GM23338 (cell line): ENCODE measurements around the gene LMX1B.

Experiments
- CREB1 ChIP-seq: fragments of 250-450 bp; sonication (Bioruptor Pico); IDR thresholded peaks from 2 replicates; pipeline ENCODE4 v1.5.0; 2020; ENCODE audit warnings: low read depth, mild to moderate bottlenecking, moderate library complexity
- EZH2 ChIP-seq: fragments of 200-600 bp; sonication (generic); IDR thresholded peaks from one replicate; pipeline ENCODE4 v1.8.0; 2017; ENCODE audit warnings: antibody characterized with exemption, mild to moderate bottlenecking, low read depth; ENCODE audit not compliant: unreplicated experiment
- EZH2phosphoT487 ChIP-seq: fragments of 200-600 bp; sonication (generic); IDR thresholded peaks from one replicate; pipeline ENCODE4 v1.8.1; 2018; ENCODE audit warnings: antibody characterized with exemption; ENCODE audit not compliant: unreplicated experiment
- POLR2AphosphoS5 ChIP-seq: IDR thresholded peaks from 2 replicates; pipeline ENCODE4 v1.6.1; 2016; ENCODE audit warnings: antibody characterized with exemption, low read depth
- STAT1 ChIP-seq: IDR thresholded peaks from one replicate; pipeline ENCODE4 v1.6.1; 2016; ENCODE audit warnings: antibody characterized with exemption; ENCODE audit not compliant: unreplicated experiment
- TF ChIP-seq, protein P1 (sequence below), 2 experiments: fragments of 200-600 bp in 1 of 2; sonication (generic) in 1 of 2; conservative IDR thresholded peaks; 2 replicates each; pipeline versions ENCODE4 v1.5.1 to v1.6.1; 2016 to 2017; ENCODE audit warnings: antibody characterized with exemption in 2 of 2, low read depth in 2 of 2, mild to moderate bottlenecking in 2 of 2, moderate library complexity in 1 of 2
- TF ChIP-seq, protein P2 (sequence below): IDR thresholded peaks from 2 replicates; pipeline ENCODE4 v1.6.1; 2016; ENCODE audit warnings: antibody characterized with exemption

DNA sequence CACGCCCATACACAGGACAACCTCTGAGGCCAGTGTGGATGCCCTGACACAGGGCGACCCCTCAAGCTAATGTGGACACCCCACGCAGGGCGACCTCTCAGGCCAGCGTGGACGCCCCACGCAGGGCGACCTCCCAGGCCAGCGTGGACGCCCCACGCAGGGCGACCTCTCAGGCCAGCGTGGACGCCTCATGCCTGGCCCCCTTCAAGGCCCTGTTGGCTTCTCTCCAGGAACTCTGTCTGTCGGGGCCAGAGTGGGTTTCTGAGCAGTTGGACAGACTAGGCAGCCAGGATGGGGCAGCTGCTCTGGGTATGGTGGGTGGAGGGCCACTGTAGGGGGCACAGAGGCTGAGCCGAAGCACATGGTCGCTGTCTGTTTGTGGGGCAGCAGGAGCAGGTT, 47.4 kb downstream of the LMX1B start:
- TF ChIP-seq, protein P1, sequence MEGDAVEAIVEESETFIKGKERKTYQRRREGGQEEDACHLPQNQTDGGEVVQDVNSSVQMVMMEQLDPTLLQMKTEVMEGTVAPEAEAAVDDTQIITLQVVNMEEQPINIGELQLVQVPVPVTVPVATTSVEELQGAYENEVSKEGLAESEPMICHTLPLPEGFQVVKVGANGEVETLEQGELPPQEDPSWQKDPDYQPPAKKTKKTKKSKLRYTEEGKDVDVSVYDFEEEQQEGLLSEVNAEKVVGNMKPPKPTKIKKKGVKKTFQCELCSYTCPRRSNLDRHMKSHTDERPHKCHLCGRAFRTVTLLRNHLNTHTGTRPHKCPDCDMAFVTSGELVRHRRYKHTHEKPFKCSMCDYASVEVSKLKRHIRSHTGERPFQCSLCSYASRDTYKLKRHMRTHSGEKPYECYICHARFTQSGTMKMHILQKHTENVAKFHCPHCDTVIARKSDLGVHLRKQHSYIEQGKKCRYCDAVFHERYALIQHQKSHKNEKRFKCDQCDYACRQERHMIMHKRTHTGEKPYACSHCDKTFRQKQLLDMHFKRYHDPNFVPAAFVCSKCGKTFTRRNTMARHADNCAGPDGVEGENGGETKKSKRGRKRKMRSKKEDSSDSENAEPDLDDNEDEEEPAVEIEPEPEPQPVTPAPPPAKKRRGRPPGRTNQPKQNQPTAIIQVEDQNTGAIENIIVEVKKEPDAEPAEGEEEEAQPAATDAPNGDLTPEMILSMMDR (conservative IDR thresholded peaks at IDR 0.05; ENCODE audit: low read depth in 2 of 2), result no peak
- TF ChIP-seq EZH2phosphoT487, result no peak
- no peak for TF ChIP-seq EZH2
- no peak for TF ChIP-seq CREB1
- no peak for TF ChIP-seq POLR2AphosphoS5
- TF ChIP-seq, protein P2, sequence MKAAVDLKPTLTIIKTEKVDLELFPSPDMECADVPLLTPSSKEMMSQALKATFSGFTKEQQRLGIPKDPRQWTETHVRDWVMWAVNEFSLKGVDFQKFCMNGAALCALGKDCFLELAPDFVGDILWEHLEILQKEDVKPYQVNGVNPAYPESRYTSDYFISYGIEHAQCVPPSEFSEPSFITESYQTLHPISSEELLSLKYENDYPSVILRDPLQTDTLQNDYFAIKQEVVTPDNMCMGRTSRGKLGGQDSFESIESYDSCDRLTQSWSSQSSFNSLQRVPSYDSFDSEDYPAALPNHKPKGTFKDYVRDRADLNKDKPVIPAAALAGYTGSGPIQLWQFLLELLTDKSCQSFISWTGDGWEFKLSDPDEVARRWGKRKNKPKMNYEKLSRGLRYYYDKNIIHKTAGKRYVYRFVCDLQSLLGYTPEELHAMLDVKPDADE, result no peak
- TF ChIP-seq STAT1, result no peak
